Neural cell (in vitro differentiated cells): ENCODE measurements around the gene ASCC3. TPM values are rescaled to one million over a fixed set of nuclear protein-coding genes. Genes with fewer than 3 reads are reported as not detected.

Experiments used
- H2AFZ ChIP-seq: fragments of 200-600, 300-800 bp; sonication (generic), shearing (Covaris generic); 2 replicates; pipeline ENCODE4 v1.6.0; 2014; ENCODE audit warnings: low read depth, mild to moderate bottlenecking, antibody characterized with exemption, low read length, moderate library complexity
- H3F3A ChIP-seq: fragments of 200-600 bp; shearing (Covaris generic); 2 replicates; pipeline ENCODE4 v1.6.1; 2016; ENCODE audit warnings: mild to moderate bottlenecking, moderate library complexity, mixed read lengths, antibody characterized with exemption, low read length; ENCODE audit not compliant: insufficient read depth, poor library complexity, severe bottlenecking
- H3K27ac ChIP-seq: fragments of 200-600, 300-800 bp; sonication (generic), shearing (Covaris generic); 2 replicates; pipeline ENCODE4 v1.5.1; 2014; ENCODE audit warnings: mild to moderate bottlenecking, low read length, moderate library complexity
- H3K27me3 ChIP-seq: fragments of 300-800, 200-600 bp; sonication (generic), shearing (Covaris generic); 2 replicates; pipeline ENCODE4 v1.6.0; 2014; ENCODE audit warnings: mild to moderate bottlenecking, low read depth, low read length, moderate library complexity; ENCODE audit not compliant: insufficient read depth
- H3K36me3 ChIP-seq: fragments of 300-800, 200-600 bp; sonication (generic), shearing (Covaris generic); 2 replicates; pipeline ENCODE4 v1.5.1; 2014; ENCODE audit warnings: mild to moderate bottlenecking, antibody characterized with exemption, low read length, moderate library complexity; ENCODE audit not compliant: insufficient read depth
- H3K4me2 ChIP-seq: fragments of 300-800, 200-600 bp; sonication (generic), shearing (Covaris generic); 2 replicates; pipeline ENCODE4 v1.6.0; 2014; ENCODE audit warnings: mild to moderate bottlenecking, low read length
- H3K4me3 ChIP-seq: fragments of 300-800, 200-600 bp; sonication (generic), shearing (Covaris generic); 2 replicates; pipeline ENCODE4 v1.5.1; 2014; ENCODE audit warnings: mild to moderate bottlenecking, low read length, moderate library complexity
- H3K79me2 ChIP-seq: fragments of 200-600 bp; shearing (Covaris generic); replicated peaks from 2 replicates; pipeline ENCODE4 v1.6.0; 2014; ENCODE audit warnings: mild to moderate bottlenecking, low read length, moderate library complexity; ENCODE audit not compliant: insufficient read depth
- H3K9ac ChIP-seq: fragments of 300-800, 200-600 bp; sonication (generic), shearing (Covaris generic); 2 replicates; pipeline ENCODE4 v1.6.1; 2016; ENCODE audit warnings: mild to moderate bottlenecking, low read length, mixed read lengths
- H3K9me2 ChIP-seq: fragments of 200-600 bp; shearing (Covaris generic); 2 replicates; pipeline ENCODE4 v1.6.1; 2016; ENCODE audit warnings: mild to moderate bottlenecking, low read length, mixed read lengths; ENCODE audit not compliant: insufficient read depth
- H3K9me3 ChIP-seq: fragments of 200-600, 300-800 bp; sonication (generic), shearing (Covaris generic); 2 replicates; pipeline ENCODE4 v1.6.1; 2016; ENCODE audit warnings: mild to moderate bottlenecking, mixed run types, low read length, moderate library complexity, mixed read lengths
- H4K20me1 ChIP-seq: fragments of 200-600 bp; shearing (Covaris generic); 2 replicates; pipeline ENCODE4 v1.6.1; 2016; ENCODE audit warnings: mild to moderate bottlenecking, mixed run types; ENCODE audit not compliant: insufficient read depth
- CTCF ChIP-seq: fragments of 450-650 bp; IDR thresholded peaks from 2 replicates; pipeline ENCODE4 v1.5.1; 2014; ENCODE audit warnings: antibody characterized with exemption, mild to moderate bottlenecking, moderate library complexity; ENCODE audit not compliant: poor library complexity, severe bottlenecking
- EP300 ChIP-seq: fragments of 450-650 bp; conservative IDR thresholded peaks from 2 replicates; pipeline ENCODE4 v1.6.1; 2014; ENCODE audit warnings: antibody characterized with exemption, mild to moderate bottlenecking, moderate library complexity; ENCODE audit not compliant: poor library complexity, severe bottlenecking
- EZH2 ChIP-seq: fragments of 200-600, 300-800 bp; shearing (Covaris generic), sonication (generic); IDR thresholded peaks from 2 replicates; pipeline ENCODE4 v1.6.1; 2014; ENCODE audit warnings: antibody characterized with exemption, low read length, borderline replicate concordance, mild to moderate bottlenecking; ENCODE audit not compliant: insufficient read depth, poor library complexity, severe bottlenecking
- MXI1 ChIP-seq: fragments of 450-650 bp; conservative IDR thresholded peaks from 2 replicates; pipeline ENCODE4 v1.6.1; 2014; ENCODE audit warnings: antibody characterized with exemption, mild to moderate bottlenecking; ENCODE audit not compliant: poor library complexity, severe bottlenecking
- POLR2AphosphoS5 ChIP-seq: IDR thresholded peaks from 2 replicates; pipeline ENCODE4 v1.6.1; 2012
- RAD21 ChIP-seq: fragments of 450-650 bp; conservative IDR thresholded peaks from 2 replicates; pipeline ENCODE4 v1.6.1; 2014; ENCODE audit warnings: antibody characterized with exemption, mild to moderate bottlenecking, moderate library complexity
- SMC3 ChIP-seq: fragments of 450-650 bp; conservative IDR thresholded peaks from 2 replicates; pipeline ENCODE4 v1.6.1; 2014; ENCODE audit warnings: antibody characterized with exemption, mild to moderate bottlenecking, moderate library complexity; ENCODE audit not compliant: poor library complexity
- TAF1 ChIP-seq: IDR thresholded peaks from 2 replicates; pipeline ENCODE4 v1.6.1; 2012; ENCODE audit warnings: low read depth
- polyA plus RNA-seq: library from polyadenylated mRNA; depleted of rRNA; stranded (reverse); fragments of >200 nt; gene quantifications from 2 replicates; pipeline ENCODE4 v1.2.3, GENCODE V29; 2014
- TF ChIP-seq, protein P1 (sequence below): IDR thresholded peaks from 2 replicates; pipeline ENCODE4 v1.6.1; 2012; ENCODE audit warnings: borderline replicate concordance

Gene ASCC3
- polyA plus RNA-seq, 1 donor from 2014 or later = 14.9 TPM

DNA sequence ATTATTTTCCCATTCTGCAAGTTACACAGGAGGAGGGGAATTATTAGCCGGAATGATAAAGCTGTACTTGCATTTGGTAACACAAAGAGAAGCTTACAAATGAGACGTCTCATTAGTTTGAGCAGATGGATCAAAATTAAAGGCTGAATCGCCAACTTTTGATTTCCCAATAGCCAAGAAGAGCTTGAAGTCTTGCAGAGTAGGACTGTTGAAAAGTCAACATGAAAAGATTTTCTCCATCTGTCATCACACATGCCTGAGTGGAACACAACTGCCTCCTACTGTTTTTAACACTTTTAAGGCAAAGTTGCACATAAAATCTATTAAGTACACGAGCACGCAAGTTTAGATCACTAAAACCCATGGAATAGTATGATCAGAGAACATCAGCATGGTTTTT, 176.2 kb downstream of the ASCC3 start:
- no peaks in the 10 kb centered on the region for H4K20me1 ChIP-seq
- H3K4me3 ChIP-seq = no peak overlapping the region
- H3K9me2 ChIP-seq = no peaks in the 10 kb centered on the region
- no peaks in the 10 kb centered on the region for H3K36me3 ChIP-seq
- no peaks in the 10 kb centered on the region for H3K27me3 ChIP-seq
- no peaks in the 10 kb centered on the region for H3F3A ChIP-seq
- TF ChIP-seq RAD21 (no peak), EP300 (no peak), MXI1 (no peak), TAF1 (no peak), EZH2 (no peak), POLR2AphosphoS5 (no peak), CTCF (no peak), SMC3 (no peak)
- TF ChIP-seq, protein P1, sequence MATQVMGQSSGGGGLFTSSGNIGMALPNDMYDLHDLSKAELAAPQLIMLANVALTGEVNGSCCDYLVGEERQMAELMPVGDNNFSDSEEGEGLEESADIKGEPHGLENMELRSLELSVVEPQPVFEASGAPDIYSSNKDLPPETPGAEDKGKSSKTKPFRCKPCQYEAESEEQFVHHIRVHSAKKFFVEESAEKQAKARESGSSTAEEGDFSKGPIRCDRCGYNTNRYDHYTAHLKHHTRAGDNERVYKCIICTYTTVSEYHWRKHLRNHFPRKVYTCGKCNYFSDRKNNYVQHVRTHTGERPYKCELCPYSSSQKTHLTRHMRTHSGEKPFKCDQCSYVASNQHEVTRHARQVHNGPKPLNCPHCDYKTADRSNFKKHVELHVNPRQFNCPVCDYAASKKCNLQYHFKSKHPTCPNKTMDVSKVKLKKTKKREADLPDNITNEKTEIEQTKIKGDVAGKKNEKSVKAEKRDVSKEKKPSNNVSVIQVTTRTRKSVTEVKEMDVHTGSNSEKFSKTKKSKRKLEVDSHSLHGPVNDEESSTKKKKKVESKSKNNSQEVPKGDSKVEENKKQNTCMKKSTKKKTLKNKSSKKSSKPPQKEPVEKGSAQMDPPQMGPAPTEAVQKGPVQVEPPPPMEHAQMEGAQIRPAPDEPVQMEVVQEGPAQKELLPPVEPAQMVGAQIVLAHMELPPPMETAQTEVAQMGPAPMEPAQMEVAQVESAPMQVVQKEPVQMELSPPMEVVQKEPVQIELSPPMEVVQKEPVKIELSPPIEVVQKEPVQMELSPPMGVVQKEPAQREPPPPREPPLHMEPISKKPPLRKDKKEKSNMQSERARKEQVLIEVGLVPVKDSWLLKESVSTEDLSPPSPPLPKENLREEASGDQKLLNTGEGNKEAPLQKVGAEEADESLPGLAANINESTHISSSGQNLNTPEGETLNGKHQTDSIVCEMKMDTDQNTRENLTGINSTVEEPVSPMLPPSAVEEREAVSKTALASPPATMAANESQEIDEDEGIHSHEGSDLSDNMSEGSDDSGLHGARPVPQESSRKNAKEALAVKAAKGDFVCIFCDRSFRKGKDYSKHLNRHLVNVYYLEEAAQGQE = no peak
- H3K9ac ChIP-seq = no peak overlapping the region
- H2AFZ ChIP-seq = no peak overlapping the region
- no peak overlapping the region for H3K4me2 ChIP-seq
- no peak overlapping the region for H3K27ac ChIP-seq
- no peaks in the 10 kb centered on the region for H3K79me2 ChIP-seq
- H3K9me3 ChIP-seq = no peaks in the 10 kb centered on the region

- Histone ChIP-seq H3K27me3 (no peaks in the 10 kb centered on the region), H4K20me1 (no peaks in the 10 kb centered on the region), H3K4me2 (no peak overlapping the region), H3K79me2 (no peaks in the 10 kb centered on the region), H3K9me2 (no peaks in the 10 kb centered on the region), H3K4me3 (no peak overlapping the region), H3F3A (no peaks in the 10 kb centered on the region), H3K9me3 (no peaks in the 10 kb centered on the region), H3K27ac (no peak overlapping the region), H2AFZ (no peak overlapping the region), H3K9ac (no peak overlapping the region), H3K36me3 (no peaks in the 10 kb centered on the region)
- TF ChIP-seq MXI1 = no peak
- TF ChIP-seq EP300 = no peak
- no peak for TF ChIP-seq POLR2AphosphoS5
- TF ChIP-seq, protein P1 = no peak
- TF ChIP-seq CTCF = no peak
- no peak for TF ChIP-seq EZH2
Measured at GRCh38 chr6:100701728-100702127, 179.4 kb downstream of the ASCC3 start.
